K562 (cell line): ENCODE measurements around the gene SNAPC2. TPM values are rescaled to one million over a fixed set of nuclear protein-coding genes. Genes with fewer than 3 reads are reported as not detected.
A peak's percentile ranks its signal among the peaks of the same experiment; 100 is the strongest.

Experiments
- ATAC-seq: fragments of 200-7000 bp; cut with Tn5 transposase; 3 replicates; pipeline ENCODE4 v1.9.1; 2020; ENCODE audit warnings: moderate library complexity
- BruUV-seq: library from RNA; stranded (reverse); fragments of 400-500 nt; replicated peaks from 2 replicates; lab custom pipeline; 2021; lab: Mats Ljungman, UMichigan
- CTCF ChIA-PET: fragments of 300-600 bp; formaldehyde crosslinking; extraction: SDS; loops from one replicate; lab custom pipeline; 2021; ENCODE audit warnings: low intra/inter-chr PET ratio; lab: Yijun Ruan, JAX
- POLR2A ChIA-PET: fragments of 300-600, 350-650 bp; sonication (Branson Sonifier 250); formaldehyde crosslinking; extraction: SDS; loops from one replicate; lab custom pipeline; 2021; ENCODE audit warnings: antibody characterized with exemption, inconsistent platforms; lab: Yijun Ruan, JAX
- DNase-seq, 4 experiments: peaks; one replicate each; pipeline versions ENCODE4 v3.0.0 to v3.0.0-alpha.2; 2011 to 2018; ENCODE audit warnings: low spot score in 3 of 4, mixed read lengths in 3 of 4; ENCODE audit errors: extremely low read depth in 1 of 4
- FAIRE-seq: peaks from 2 replicates; lab custom pipeline; 2011; peaks lifted over from hg19 to GRCh38; lab: Jason Lieb, UNC
- H2AFZ ChIP-seq: 2 replicates; pipeline ENCODE4 v1.6.0; 2011; ENCODE audit warnings: low read depth, low read length, control low read depth, inconsistent platforms
- H3K27ac ChIP-seq: fragments of 200-600 bp; 3 replicates; pipeline ENCODE4 v1.8.0; 2011; ENCODE audit warnings: low read depth, mild to moderate bottlenecking, control low read depth, inconsistent platforms, low read length, moderate library complexity, mixed read lengths; ENCODE audit errors: extremely low read depth
- H3K27me3 ChIP-seq, 2 experiments: fragments of 300-600 bp in 1 of 2; 2 replicates in 1 of 2; 3 replicates in 1 of 2; pipeline versions ENCODE4 v1.6.0 to v1.8.0; 2011; ENCODE audit warnings: inconsistent platforms in 2 of 2, low read length in 2 of 2, mild to moderate bottlenecking in 1 of 2, mixed read lengths in 1 of 2, moderate library complexity in 1 of 2; ENCODE audit not compliant: control insufficient read depth in 2 of 2, insufficient read depth in 2 of 2
- H3K36me3 ChIP-seq: fragments of 300-600 bp; 3 replicates; pipeline ENCODE4 v1.8.0; 2011; ENCODE audit warnings: mild to moderate bottlenecking, low read length, inconsistent platforms; ENCODE audit not compliant: control insufficient read depth, insufficient read depth
- H3K4me1 ChIP-seq, 2 experiments: fragments of 200-600 bp in 1 of 2; replicated peaks in 1 of 2; 2 replicates in 1 of 2; 3 replicates in 1 of 2; pipeline versions ENCODE4 v1.5.1 to v1.8.0; 2011; ENCODE audit warnings: inconsistent platforms in 2 of 2, low read length in 2 of 2, mild to moderate bottlenecking in 1 of 2, mixed read lengths in 1 of 2, moderate library complexity in 1 of 2; ENCODE audit not compliant: control insufficient read depth in 2 of 2, insufficient read depth in 2 of 2
- H3K4me2 ChIP-seq: 2 replicates; pipeline ENCODE4 v1.6.1; 2011; ENCODE audit warnings: low read length, control low read depth, inconsistent platforms, mixed read lengths; ENCODE audit not compliant: insufficient read depth
- H3K4me3 ChIP-seq: fragments of 200-600 bp; sonication (generic), shearing (Covaris generic); 2 replicates; pipeline ENCODE4 v1.5.1; 2016; ENCODE audit warnings: control low read depth, inconsistent platforms
- H3K79me2 ChIP-seq: fragments of 200-600 bp; 3 replicates; pipeline ENCODE4 v1.8.0; 2011; ENCODE audit warnings: low read length, inconsistent platforms; ENCODE audit not compliant: control insufficient read depth, insufficient read depth
- H3K9ac ChIP-seq, 2 experiments: 2 replicates each; pipeline versions ENCODE4 v1.6.0 to v1.6.1; 2011; ENCODE audit warnings: low read depth in 2 of 2, low read length in 2 of 2, control low read depth in 1 of 2, inconsistent platforms in 1 of 2, mild to moderate bottlenecking in 1 of 2, mixed read lengths in 1 of 2; ENCODE audit not compliant: insufficient read depth in 1 of 2
- H3K9me1 ChIP-seq: one replicate; pipeline ENCODE4 v1.6.0; 2011; ENCODE audit warnings: inconsistent platforms, mild to moderate bottlenecking, low read length, moderate library complexity; ENCODE audit not compliant: control insufficient read depth, insufficient read depth
- H3K9me3 ChIP-seq: replicated peaks from 2 replicates; pipeline ENCODE4 v1.5.1; 2011; ENCODE audit warnings: low read depth, low read length, inconsistent platforms; ENCODE audit not compliant: control insufficient read depth, insufficient read depth
- H4K20me1 ChIP-seq: replicated peaks from 2 replicates; pipeline ENCODE4 v1.6.1; 2011; ENCODE audit warnings: low read length, inconsistent platforms, mixed read lengths; ENCODE audit not compliant: control insufficient read depth, insufficient read depth
- CTCF ChIP-seq, 3 experiments: IDR thresholded peaks in 2 of 3; conservative IDR thresholded peaks in 1 of 3; 2 replicates each; pipeline ENCODE4 v1.5.1; 2011 to 2012; ENCODE audit warnings: low read length in 3 of 3, mild to moderate bottlenecking in 3 of 3, control low read depth in 2 of 3, improper control_type of control experiment in 1 of 3, inconsistent platforms in 1 of 3, low read depth in 1 of 3, mixed read lengths in 1 of 3, moderate library complexity in 1 of 3; ENCODE audit not compliant: insufficient read depth in 2 of 3
- HNRNPL ChIP-seq: fragments of 200-400 bp; formaldehyde crosslinking; IDR thresholded peaks from 2 replicates; pipeline ENCODE4 v1.6.1; 2017; ENCODE audit warnings: low read depth, mild to moderate bottlenecking, low read length
- NR0B1 ChIP-seq: fragments of 450-650 bp; IDR thresholded peaks from one replicate; pipeline ENCODE4 v1.6.1; 2018; ENCODE audit warnings: mild to moderate bottlenecking, moderate library complexity; ENCODE audit not compliant: partially characterized antibody
- ZBTB33 ChIP-seq: sonication (generic); formaldehyde crosslinking; IDR thresholded peaks from 2 replicates; pipeline ENCODE4 v1.8.1; 2023; ENCODE audit warnings: mild to moderate bottlenecking, missing genetic modification reagents
- WGBS: fragments of 100-300 bp; shearing (Covaris generic); methylation state at CpG from one replicate; pipeline ENCODE4 v1.1.6; 2016; ENCODE audit warnings: low coverage, mixed read lengths; ENCODE audit not compliant: insufficient coverage; ENCODE audit errors: missing lambda C conversion rate; 5-methylcytosine and 5-hydroxymethylcytosine counted together
- in situ Hi-C: fragments of 300-500 bp; cut with MboI; formaldehyde crosslinking; loops from 4 replicates; pipeline ENCODE4 v1.15.0; 2018; ENCODE audit warnings: inconsistent platforms, mixed read lengths
- intact Hi-C: fragments of 100-400 bp; cut with micrococcal nuclease; formaldehyde crosslinking; loops from 2 replicates; pipeline ENCODE4 v1.14.2; 2022
- polyA plus RNA-seq, 8 experiments: library from polyadenylated mRNA; depleted of rRNA in 4 of 8; stranded (reverse) in 5 of 8; unstranded in 3 of 8; fragments of >200 nt; fragmentation: Nextera tagmentation in 2 of 8; fragmentation: Illumina TruSeq in 1 of 8; extraction: Ambion mirVana in 2 of 8; extraction: Trizol in 1 of 8; gene quantifications; 2 replicates each; pipeline versions ENCODE4 v1.2.1 to v1.2.3, GENCODE V29; 2011 to 2014; ENCODE audit warnings: inconsistent platforms in 1 of 8, missing spikeins in 1 of 8
- total RNA-seq, 7 experiments: library from RNA; depleted of rRNA in 6 of 7; stranded (reverse); fragments of >200 nt in 6 of 7; fragmentation: Illumina TruSeq in 2 of 7; extraction: Trizol in 2 of 7; gene quantifications; 2 replicates each; pipeline versions ENCODE4 v1.2.1 to v1.2.3, GENCODE V29; 2011 to 2021; ENCODE audit warnings: low replicate concordance in 1 of 7

SNAPC2 gene
- total and polyA plus RNA-seq, 9 of the 15 experiments (the other 6 are each of a cell fraction or from before 2014, with no cell fraction given), result 0.59 to 45.1 (median 15.3) TPM

GRCh38 chr19:7917267-7918061 lies 2.7 kb upstream of the SNAPC2 start:
- no peak overlapping the region for H3K9ac ChIP-seq
- peaks cover 17% of the 10 kb centered on the region; the same call in 1 of the 3 replicates for H3K36me3 ChIP-seq
- POLR2A ChIA-PET, result interaction anchor here (0.5 kb wide), 1 partner anchor 45 kb away, joined by 3 read pairs; no protein-coding TSS in a partner anchor
- no TSS peak for BruUV-seq
- WGBS, result 86% methylated on average over 13 of the region's 71 CpGs
- no peak for TF ChIP-seq NR0B1
- TF ChIP-seq ZBTB33, result peak; percentile 89
- TF ChIP-seq CTCF (IDR thresholded peaks at IDR 0.05 in 2 of 3, conservative IDR thresholded peaks at IDR 0.05 in 1 of 3; ENCODE audit: insufficient read depth in 2 of 3, low read depth in 1 of 3, low read length in 3 of 3), result 0 out of 6 replicates have a peak, but pooled peaks of 1 of the 3 experiments have one; percentile 7
- peak; percentile 82 for TF ChIP-seq HNRNPL
- H3K9me3 ChIP-seq, result no peaks in the 10 kb centered on the region
- peaks cover 9% of the 10 kb centered on the region; the same call in 1 of the 2 replicates for H4K20me1 ChIP-seq
- in situ Hi-C loops, result no loop called here
- H3K4me3 ChIP-seq, result no peak overlapping the region
- ATAC-seq (no peak), FAIRE-seq (no peak), DNase-seq (no peak)
- H3K9me1 ChIP-seq, result no peaks in the 10 kb centered on the region
- no peaks in the 10 kb centered on the region for H3K27me3 ChIP-seq
- CTCF ChIA-PET, result no interaction called here
- no peak overlapping the region for H3K4me2 ChIP-seq
- H2AFZ ChIP-seq, result no peak overlapping the region
- H3K79me2 ChIP-seq, result peaks cover 14% of the 10 kb centered on the region
- intact Hi-C loops, result no loop called here
- peaks cover 9 to 71% of the 10 kb centered on the region in 2 experiments for H3K4me1 ChIP-seq
- H3K27ac ChIP-seq, result no peak overlapping the region
